CD14-positive monocyte (primary cell): ENCODE measurements around the gene ISG15. TPM values are rescaled to one million over a fixed set of nuclear protein-coding genes. Genes with fewer than 3 reads are reported as not detected.
"Not testable (repeated sequence)": the region's sequence is repeated elsewhere in the genome, so short reads cannot be mapped to it uniquely, and the experiment has no call there.

ENCODE experiments used
- DNase-seq, 3 donors: peaks; one replicate each; pipeline ENCODE4 v3.0.0-alpha.2; 2011 to 2022
- H2AFZ ChIP-seq: 2 replicates; pipeline ENCODE4 v1.6.0; 2012; ENCODE audit warnings: mild to moderate bottlenecking, low read depth, low read length, inconsistent platforms; ENCODE audit not compliant: insufficient read depth, poor library complexity, severe bottlenecking
- H3K27ac ChIP-seq, 2 donors: 1 replicate in 1 of 2; 2 replicates in 1 of 2; pipeline ENCODE4 v1.5.1; 2012 to 2013; ENCODE audit warnings: low read length in 2 of 2, control low read depth in 1 of 2, inconsistent platforms in 1 of 2, low read depth in 1 of 2, mild to moderate bottlenecking in 1 of 2
- H3K27me3 ChIP-seq, 2 donors: one replicate each; pipeline versions ENCODE4 v1.6.0 to v1.6.1; 2011 to 2013; ENCODE audit warnings: low read length in 2 of 2; ENCODE audit not compliant: control insufficient read depth in 2 of 2, insufficient read depth in 2 of 2
- H3K36me3 ChIP-seq, 2 donors: replicated peaks in 1 of 2; 1 replicate in 1 of 2; 2 replicates in 1 of 2; pipeline versions ENCODE4 v1.5.1 to v1.6.1; 2012 to 2013; ENCODE audit warnings: low read length in 2 of 2, control low read depth in 1 of 2, inconsistent platforms in 1 of 2, mild to moderate bottlenecking in 1 of 2; ENCODE audit not compliant: insufficient read depth in 2 of 2, control insufficient read depth in 1 of 2
- H3K4me1 ChIP-seq, 2 donors: 1 replicate in 1 of 2; 2 replicates in 1 of 2; pipeline versions ENCODE4 v1.5.1 to v1.6.1; 2012 to 2013; ENCODE audit warnings: low read length in 2 of 2, control low read depth in 1 of 2, inconsistent platforms in 1 of 2, mild to moderate bottlenecking in 1 of 2, moderate library complexity in 1 of 2; ENCODE audit not compliant: insufficient read depth in 2 of 2, control insufficient read depth in 1 of 2
- H3K4me2 ChIP-seq: replicated peaks from 2 replicates; pipeline ENCODE3; 2012; ENCODE audit warnings: low read length, moderate library complexity, mild to moderate bottlenecking; ENCODE audit not compliant: poor library complexity, severe bottlenecking; ENCODE audit errors: extremely low read depth
- H3K4me3 ChIP-seq, 3 experiments: fragments of 200-600 bp in 1 of 3; sonication (generic) in 1 of 3; replicated peaks in 1 of 3; 1 replicate in 2 of 3; 2 replicates in 1 of 3; pipeline ENCODE4 v1.5.1; 2011 to 2013; ENCODE audit warnings: low read length in 3 of 3, mild to moderate bottlenecking in 3 of 3, control low read depth in 2 of 3, low read depth in 2 of 3, inconsistent platforms in 1 of 3, moderate library complexity in 1 of 3
- H3K79me2 ChIP-seq: 2 replicates; pipeline ENCODE4 v1.6.0; 2012; ENCODE audit warnings: mild to moderate bottlenecking, control low read depth, inconsistent platforms, low read length, moderate library complexity; ENCODE audit not compliant: insufficient read depth
- H3K9ac ChIP-seq: 2 replicates; pipeline ENCODE4 v1.6.0; 2017; ENCODE audit warnings: low read length, mild to moderate bottlenecking; ENCODE audit not compliant: insufficient read depth, poor library complexity, severe bottlenecking
- H3K9me3 ChIP-seq, 2 donors: replicated peaks in 1 of 2; 1 replicate in 1 of 2; 2 replicates in 1 of 2; pipeline versions ENCODE4 v1.5.1 to v1.6.1; 2012 to 2013; ENCODE audit warnings: low read length in 2 of 2, control low read depth in 1 of 2; ENCODE audit not compliant: control insufficient read depth in 1 of 2, insufficient read depth in 1 of 2
- H4K20me1 ChIP-seq: 2 replicates; pipeline ENCODE4 v1.6.0; 2012; ENCODE audit warnings: mild to moderate bottlenecking, low read length, control low read depth, moderate library complexity; ENCODE audit not compliant: insufficient read depth
- H3K27ac Mint-ChIP-seq, 7 donors: one replicate each; pipeline ENCODE4 v1.8.0; 2020; ENCODE audit warnings: mild to moderate bottlenecking in 7 of 7, mixed read lengths in 7 of 7, moderate library complexity in 6 of 7, inconsistent platforms in 2 of 7
- H3K27me3 Mint-ChIP-seq, 3 donors: one replicate each; pipeline ENCODE4 v1.8.0; 2021 to 2022; ENCODE audit warnings: low read depth in 3 of 3, mild to moderate bottlenecking in 3 of 3, mixed read lengths in 3 of 3, moderate library complexity in 3 of 3, inconsistent platforms in 1 of 3
- H3K36me3 Mint-ChIP-seq, 2 donors: one replicate each; pipeline ENCODE4 v1.8.0; 2020; ENCODE audit warnings: mixed read lengths in 2 of 2, inconsistent platforms in 1 of 2, mild to moderate bottlenecking in 1 of 2
- H3K4me1 Mint-ChIP-seq: one replicate; pipeline ENCODE4 v1.8.0; 2020; ENCODE audit warnings: mild to moderate bottlenecking, mixed read lengths
- H3K4me3 Mint-ChIP-seq, 2 donors: one replicate each; pipeline ENCODE4 v1.8.0; 2020; ENCODE audit warnings: mild to moderate bottlenecking in 2 of 2, mixed read lengths in 2 of 2, moderate library complexity in 1 of 2
- H3K9me3 Mint-ChIP-seq, 7 donors: one replicate each; pipeline ENCODE4 v1.8.0; 2020 to 2022; ENCODE audit warnings: mixed read lengths in 7 of 7, mild to moderate bottlenecking in 6 of 7, moderate library complexity in 6 of 7, inconsistent platforms in 2 of 7
- WGBS: methylation state at CpG from one replicate; pipeline ENCODE4 v1.1.5; 2013; ENCODE audit warnings: missing lambda C conversion rate; ENCODE audit not compliant: insufficient coverage; 5-methylcytosine and 5-hydroxymethylcytosine counted together
- intact Hi-C, 2 donors: fragments of 100-400 bp; cut with micrococcal nuclease; formaldehyde crosslinking; loops; one replicate each; pipeline versions ENCODE4 v1.15.0 to v1.15.1; 2023
- polyA plus RNA-seq, 3 donors: library from polyadenylated mRNA; depleted of rRNA in 1 of 3; unstranded in 2 of 3; stranded (reverse) in 1 of 3; fragments of 300-500 nt in 2 of 3; fragments of >200 nt in 1 of 3; fragmentation: Illumina TruSeq in 2 of 3; gene quantifications; 1 replicate in 2 of 3; 2 replicates in 1 of 3; pipeline ENCODE4 v1.2.3, GENCODE V29; 2012 to 2021
- TF ChIP-seq, protein P1 (sequence below): fragments of 200-600 bp; IDR thresholded peaks from one replicate; pipeline ENCODE4 v1.8.0; 2022; ENCODE audit warnings: antibody characterized with exemption, mild to moderate bottlenecking

The ISG15 gene
- polyA plus RNA-seq, 3 donors = 128 to 241 (median 145) TPM

DNA sequence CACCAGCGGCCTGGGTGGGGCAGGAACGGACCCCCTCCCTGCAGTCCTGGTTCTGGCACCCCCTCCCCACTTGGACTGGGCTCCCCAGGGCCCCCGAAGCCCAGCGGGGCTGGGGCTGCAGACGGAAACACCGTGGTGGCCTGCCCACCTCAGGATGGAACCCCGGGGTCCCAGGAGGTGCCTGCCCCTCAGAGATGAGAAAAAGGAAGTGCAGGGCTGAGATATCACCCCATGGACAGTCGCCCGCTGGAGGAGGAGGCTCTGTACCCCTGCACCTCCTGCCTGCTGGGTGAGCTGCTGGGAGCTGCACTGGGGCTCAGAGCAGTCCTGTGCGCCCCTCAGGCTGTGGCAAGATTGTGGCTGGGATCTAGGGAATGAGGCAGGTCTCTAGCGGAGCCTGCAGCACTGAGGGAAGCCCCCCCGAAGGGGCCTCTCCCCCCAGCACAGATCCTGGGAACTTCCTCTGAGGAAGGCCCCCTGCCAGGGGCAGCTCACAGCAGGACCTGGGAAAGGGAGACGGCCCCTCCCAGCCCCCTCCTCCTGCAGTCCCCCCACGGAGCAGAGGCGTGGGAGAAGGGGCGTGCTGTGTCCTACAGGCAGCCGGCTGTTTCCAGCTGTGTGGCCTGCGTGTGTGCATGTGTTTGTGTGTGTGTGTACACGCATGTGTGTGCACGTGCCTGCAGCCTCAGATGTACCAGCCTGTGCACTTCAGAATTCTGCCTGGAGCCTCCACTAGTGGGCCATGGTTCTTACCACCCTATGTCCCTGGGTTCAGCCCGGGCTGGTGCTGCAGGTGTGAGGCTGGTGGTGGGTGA, 13.5 kb downstream of the ISG15 start:
- H3K27ac ChIP-seq = no peak overlapping the region
- no peaks in the 10 kb centered on the region for H4K20me1 ChIP-seq
- H3K9me3 Mint-ChIP-seq = peaks cover 0 to 2% (median 0%) of the 10 kb centered on the region in 7 donors
- intact Hi-C loops = no loop called here
- peaks cover 22 to 34% (median 22%) of the 10 kb centered on the region in 3 donors for H3K27me3 Mint-ChIP-seq
- H3K4me3 Mint-ChIP-seq = no peak overlapping the region
- no peaks in the 10 kb centered on the region for H3K79me2 ChIP-seq
- no peak for DNase-seq
- H3K4me2 ChIP-seq = no peak overlapping the region
- H3K9ac ChIP-seq = no peak overlapping the region
- TF ChIP-seq, protein P1, sequence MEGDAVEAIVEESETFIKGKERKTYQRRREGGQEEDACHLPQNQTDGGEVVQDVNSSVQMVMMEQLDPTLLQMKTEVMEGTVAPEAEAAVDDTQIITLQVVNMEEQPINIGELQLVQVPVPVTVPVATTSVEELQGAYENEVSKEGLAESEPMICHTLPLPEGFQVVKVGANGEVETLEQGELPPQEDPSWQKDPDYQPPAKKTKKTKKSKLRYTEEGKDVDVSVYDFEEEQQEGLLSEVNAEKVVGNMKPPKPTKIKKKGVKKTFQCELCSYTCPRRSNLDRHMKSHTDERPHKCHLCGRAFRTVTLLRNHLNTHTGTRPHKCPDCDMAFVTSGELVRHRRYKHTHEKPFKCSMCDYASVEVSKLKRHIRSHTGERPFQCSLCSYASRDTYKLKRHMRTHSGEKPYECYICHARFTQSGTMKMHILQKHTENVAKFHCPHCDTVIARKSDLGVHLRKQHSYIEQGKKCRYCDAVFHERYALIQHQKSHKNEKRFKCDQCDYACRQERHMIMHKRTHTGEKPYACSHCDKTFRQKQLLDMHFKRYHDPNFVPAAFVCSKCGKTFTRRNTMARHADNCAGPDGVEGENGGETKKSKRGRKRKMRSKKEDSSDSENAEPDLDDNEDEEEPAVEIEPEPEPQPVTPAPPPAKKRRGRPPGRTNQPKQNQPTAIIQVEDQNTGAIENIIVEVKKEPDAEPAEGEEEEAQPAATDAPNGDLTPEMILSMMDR = no peak
- no peaks in the 10 kb centered on the region for H3K36me3 Mint-ChIP-seq
- H3K36me3 ChIP-seq = no peaks in the 10 kb centered on the region
- no peak overlapping the region for H3K4me3 ChIP-seq
- no peaks in the 10 kb centered on the region for H3K4me1 ChIP-seq
- H3K27ac Mint-ChIP-seq = no peak overlapping the region
- peaks cover 4 to 36% of the 10 kb centered on the region in 2 donors for H3K27me3 ChIP-seq
- no peaks in the 10 kb centered on the region for H3K4me1 Mint-ChIP-seq
- peaks cover 0 to 2% of the 10 kb centered on the region in 2 donors for H3K9me3 ChIP-seq
- no peak overlapping the region for H2AFZ ChIP-seq
- 53% methylated on average over 14 of the region's 21 CpGs for WGBS

DNA sequence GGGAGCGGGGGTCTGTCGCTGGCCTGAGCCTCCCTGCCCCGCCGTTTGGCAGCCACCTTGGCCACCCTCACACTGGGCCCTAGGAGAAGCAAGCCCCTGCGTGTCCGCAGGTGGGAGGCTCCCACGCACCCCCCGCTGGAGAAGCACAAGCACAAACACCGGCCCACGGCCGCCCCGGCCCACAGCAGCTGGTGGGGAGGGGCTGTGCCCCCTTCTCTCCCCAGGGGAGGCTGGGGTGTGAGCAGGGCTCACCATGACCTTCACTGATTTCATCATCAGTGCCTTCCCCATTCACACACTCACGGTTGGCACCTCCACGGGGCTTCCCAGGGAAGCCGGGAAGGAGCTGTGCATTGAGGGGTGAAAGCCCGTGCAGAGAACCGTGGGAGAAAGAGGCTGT, 14.5 kb downstream of the ISG15 start:
- Histone ChIP-seq H3K4me2 (no peak overlapping the region), H3K9me3 (peaks cover under 1 to 4% of the 10 kb centered on the region in 2 donors), H3K79me2 (no peaks in the 10 kb centered on the region), H3K4me3 (no peak overlapping the region), H3K36me3 (no peaks in the 10 kb centered on the region), H3K27me3 (peaks cover 0 to 36% of the 10 kb centered on the region in 2 donors), H2AFZ (no peak overlapping the region), H4K20me1 (no peaks in the 10 kb centered on the region), H3K9ac (no peak overlapping the region), H3K27ac (no peak overlapping the region), H3K4me1 (peaks cover 4 to 5% of the 10 kb centered on the region in 2 donors)
- Mint-ChIP-seq H3K36me3 (peaks cover 1 to 4% of the 10 kb centered on the region in 2 donors), H3K27me3 (peaks cover 21 to 24% (median 21%) of the 10 kb centered on the region in 3 donors), H3K27ac (no peak overlapping the region), H3K4me1 (peaks cover 4% of the 10 kb centered on the region), H3K9me3 (peaks cover 0 to 7% (median 5%) of the 10 kb centered on the region in 7 donors), H3K4me3 (no peak overlapping the region)
- 88% methylated on average over 8 of the region's 17 CpGs for WGBS
- intact Hi-C loops = no loop called here
- no peak for DNase-seq
- TF ChIP-seq, protein P1 = no peak

DNA sequence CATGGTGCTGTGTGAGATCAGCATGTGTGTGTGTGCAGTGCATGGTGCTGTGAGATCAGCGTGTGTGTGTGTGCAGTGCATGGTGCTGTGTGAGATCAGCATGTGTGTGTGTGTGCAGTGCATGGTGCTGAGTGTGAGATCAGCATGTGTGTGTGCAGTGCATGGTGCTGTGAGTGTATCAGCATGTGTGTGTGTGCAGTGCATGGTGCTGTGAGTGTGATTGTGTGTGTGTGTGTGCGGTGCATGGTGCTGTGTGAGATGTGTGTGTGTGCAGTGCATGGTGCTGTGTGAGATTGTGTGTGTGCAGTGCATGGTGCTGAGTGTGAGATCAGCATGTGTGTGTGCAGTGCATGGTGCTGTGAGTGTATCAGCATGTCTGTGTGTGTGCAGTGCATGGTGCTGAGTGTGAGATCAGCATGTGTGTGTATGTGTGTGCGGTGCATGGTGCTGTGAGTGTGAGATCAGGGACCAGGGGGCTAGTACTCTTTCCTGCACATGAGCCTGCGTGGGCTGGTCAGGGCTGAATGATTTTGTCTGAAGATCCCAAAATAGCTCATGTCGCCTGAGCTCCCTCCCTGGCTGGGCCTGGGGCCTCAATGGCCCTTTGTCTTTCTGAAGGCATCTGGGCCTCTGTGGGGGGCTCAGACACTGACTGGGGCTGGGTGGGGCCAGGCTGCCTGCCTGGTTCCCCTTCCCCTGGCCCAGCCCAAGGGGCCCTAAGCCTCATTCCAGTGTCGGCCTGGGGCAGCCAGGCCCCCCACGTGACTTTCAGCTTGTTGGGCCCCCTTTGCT, 17.8 kb downstream of the ISG15 start:
- H3K4me1 Mint-ChIP-seq, H3K79me2 ChIP-seq, H3K9ac ChIP-seq, H3K9me3 ChIP-seq, H3K4me3 Mint-ChIP-seq, H3K4me2 ChIP-seq, H3K4me3 ChIP-seq, H3K36me3 Mint-ChIP-seq, H2AFZ ChIP-seq, H3K27ac Mint-ChIP-seq, DNase-seq, H3K27ac ChIP-seq, H4K20me1 ChIP-seq, H3K36me3 ChIP-seq: not testable (repeated sequence)
- Histone ChIP-seq H3K27me3 (peaks cover 8 to 48% of the 10 kb centered on the region in 2 donors), H3K4me1 (peaks cover 7 to 18% of the 10 kb centered on the region in 2 donors)
- WGBS = 88% methylated on average over 6 of the region's 7 CpGs
- intact Hi-C loops = loop anchor here in 1 of 2 donors (5.0 to 10.0 kb wide), 3 partner anchors 36 to 204 kb away; partner anchors contain the start of genes B3GALT6, C1orf159 and SDF4
- peaks cover 0 to 12% (median 6%) of the 10 kb centered on the region in 7 donors for H3K9me3 Mint-ChIP-seq
- H3K27me3 Mint-ChIP-seq = peaks cover 29 to 36% (median 34%) of the 10 kb centered on the region in 3 donors
